GM18526 (cell line): ENCODE results near the gene NKAIN4.

ENCODE experiments used
- POLR2A ChIP-seq: IDR thresholded peaks from 3 replicates; pipeline ENCODE4 v1.6.1; 2011; ENCODE audit not compliant: insufficient read length; ENCODE audit errors: extremely low read depth

The NKAIN4 gene

GRCh38 chr20:63226042-63226943 is 28.0 kb downstream of the NKAIN4 start:
- no peak for TF ChIP-seq POLR2A

- TF ChIP-seq POLR2A, result no peak
Observed at GRCh38 chr20:63225082-63225454, 29.2 kb downstream of the NKAIN4 start.

- no peak for TF ChIP-seq POLR2A
Observed at GRCh38 chr20:63224412-63225081, 29.7 kb downstream of the NKAIN4 start.

GRCh38 chr20:63223826-63224207 is 30.4 kb downstream of the NKAIN4 start:
- TF ChIP-seq POLR2A, result no peak

- no peak for TF ChIP-seq POLR2A
Observed at GRCh38 chr20:63223121-63223825, 31.0 kb downstream of the NKAIN4 start.

- no peak for TF ChIP-seq POLR2A
Observed at GRCh38 chr20:63222541-63222940, 31.7 kb downstream of the NKAIN4 start.

GRCh38 chr20:63220696-63221399 is 33.4 kb downstream of the NKAIN4 start:
- no peak for TF ChIP-seq POLR2A

GRCh38 chr20:63219866-63220521 is 34.3 kb downstream of the NKAIN4 start:
- no peak for TF ChIP-seq POLR2A

GRCh38 chr20:63219447-63219821 is 34.8 kb downstream of the NKAIN4 start:
- TF ChIP-seq POLR2A, result no peak

GRCh38 chr20:63218701-63219446 is 35.4 kb downstream of the NKAIN4 start:
- no peak for TF ChIP-seq POLR2A

GRCh38 chr20:63217706-63218105 is 36.6 kb downstream of the NKAIN4 start:
- no peak for TF ChIP-seq POLR2A

GRCh38 chr20:63216849-63217471 is 37.3 kb downstream of the NKAIN4 start:
- no peak for TF ChIP-seq POLR2A

- TF ChIP-seq POLR2A, result peak; percentile 59
Observed at GRCh38 chr20:63216041-63216848, 38.0 kb downstream of the NKAIN4 start, which contains the start of gene YTHDF1. Gene YTHDF1, minus strand, starts transcription at chr20:63216131. Its CDS starts 239 bp downstream, at chr20:63215892.
